Peyer's patch (tissue), 4 donors: ENCODE results near the gene EEF1A1. TPM values are rescaled to one million over a fixed set of nuclear protein-coding genes. Genes with fewer than 3 reads are reported as not detected.
"Not testable (repeated sequence)": the region's sequence is repeated elsewhere in the genome, so short reads cannot be mapped to it uniquely, and the experiment has no call there.

Experiments used
- DNase-seq, 3 donors: peaks; one replicate each; pipeline ENCODE4 v3.0.0-alpha.2; 2017 to 2019
- H3K27ac ChIP-seq, 4 donors: fragments of 200-600 bp; sonication (generic); one replicate each; pipeline ENCODE4 v1.5.1; 2016 to 2019
- H3K27me3 ChIP-seq, 2 donors: fragments of 200-600 bp; sonication (generic); one replicate each; pipeline ENCODE4 v1.5.1; 2019
- H3K36me3 ChIP-seq, 3 donors: fragments of 200-600 bp; sonication (generic); one replicate each; pipeline ENCODE4 v1.5.1; 2016 to 2019
- H3K4me1 ChIP-seq, 4 donors: fragments of 200-600 bp; sonication (generic); one replicate each; pipeline ENCODE4 v1.5.1; 2016 to 2019
- H3K4me3 ChIP-seq, 4 donors: fragments of 200-600 bp; sonication (generic); 1 replicate in 3 of 4; 2 replicates in 1 of 4; pipeline ENCODE4 v1.5.1; 2016 to 2019; ENCODE audit warnings: mild to moderate bottlenecking in 1 of 4
- H3K9me3 ChIP-seq, 4 donors: fragments of 200-600 bp; sonication (generic); one replicate each; pipeline ENCODE4 v1.5.1; 2016 to 2019; ENCODE audit warnings: mild to moderate bottlenecking in 1 of 4
- POLR2A ChIP-seq, 2 donors: fragments of 450-650 bp; IDR thresholded peaks; one replicate each; pipeline ENCODE4 v1.5.1; 2017; ENCODE audit warnings: antibody characterized with exemption in 2 of 2, mild to moderate bottlenecking in 2 of 2, moderate library complexity in 2 of 2
- total RNA-seq, 4 donors: library from RNA; depleted of rRNA; stranded (reverse); fragments of >200 nt; gene quantifications; one replicate each; pipeline ENCODE4 v1.1.0, GENCODE V29; 2016
- TF ChIP-seq, protein P1 (sequence below), 6 experiments: fragments of 450-650 bp in 4 of 6; fragments of 200-600 bp in 2 of 6; sonication (generic) in 1 of 6; IDR thresholded peaks; one replicate each; pipeline ENCODE4 v1.5.1; 2017 to 2019; ENCODE audit warnings: antibody characterized with exemption in 6 of 6, mild to moderate bottlenecking in 3 of 6, moderate library complexity in 1 of 6

EEF1A1 gene
- total RNA-seq, 4 donors from 2014 or later, result 4,216 to 7,500 (median 5,030) TPM

DNA sequence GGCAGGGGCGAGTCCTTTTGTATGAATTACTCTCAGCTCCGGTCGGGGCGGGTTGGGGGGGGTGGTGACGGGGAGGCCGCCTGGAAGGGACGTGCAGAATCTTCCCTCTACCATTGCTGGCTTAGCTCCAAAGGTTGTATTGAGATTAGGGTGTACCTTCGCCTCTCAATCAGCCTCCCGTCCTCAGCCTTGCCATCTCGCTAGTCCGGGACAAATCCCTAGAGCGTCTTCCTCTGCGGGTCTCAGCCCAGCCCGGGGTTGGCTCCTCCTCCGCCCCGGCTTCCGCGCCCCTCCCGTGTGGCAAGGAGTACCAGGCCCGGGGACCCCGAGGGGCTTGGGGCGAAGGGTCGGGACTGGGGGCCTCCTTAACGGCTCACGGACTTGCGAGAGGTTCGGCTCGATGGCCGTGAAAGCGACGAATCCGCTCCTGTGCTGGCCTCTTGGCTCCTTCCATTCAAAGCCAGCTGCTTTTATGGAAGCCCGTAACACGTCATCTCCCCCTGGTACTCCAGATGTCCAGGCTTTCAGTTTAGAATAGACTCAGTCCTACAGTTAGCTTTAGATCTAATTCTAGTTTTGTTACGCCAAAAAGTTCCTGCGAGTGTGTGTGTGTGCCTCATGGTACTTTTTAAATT, 636 bp upstream of the EEF1A1 start:
- TF ChIP-seq, protein P1, sequence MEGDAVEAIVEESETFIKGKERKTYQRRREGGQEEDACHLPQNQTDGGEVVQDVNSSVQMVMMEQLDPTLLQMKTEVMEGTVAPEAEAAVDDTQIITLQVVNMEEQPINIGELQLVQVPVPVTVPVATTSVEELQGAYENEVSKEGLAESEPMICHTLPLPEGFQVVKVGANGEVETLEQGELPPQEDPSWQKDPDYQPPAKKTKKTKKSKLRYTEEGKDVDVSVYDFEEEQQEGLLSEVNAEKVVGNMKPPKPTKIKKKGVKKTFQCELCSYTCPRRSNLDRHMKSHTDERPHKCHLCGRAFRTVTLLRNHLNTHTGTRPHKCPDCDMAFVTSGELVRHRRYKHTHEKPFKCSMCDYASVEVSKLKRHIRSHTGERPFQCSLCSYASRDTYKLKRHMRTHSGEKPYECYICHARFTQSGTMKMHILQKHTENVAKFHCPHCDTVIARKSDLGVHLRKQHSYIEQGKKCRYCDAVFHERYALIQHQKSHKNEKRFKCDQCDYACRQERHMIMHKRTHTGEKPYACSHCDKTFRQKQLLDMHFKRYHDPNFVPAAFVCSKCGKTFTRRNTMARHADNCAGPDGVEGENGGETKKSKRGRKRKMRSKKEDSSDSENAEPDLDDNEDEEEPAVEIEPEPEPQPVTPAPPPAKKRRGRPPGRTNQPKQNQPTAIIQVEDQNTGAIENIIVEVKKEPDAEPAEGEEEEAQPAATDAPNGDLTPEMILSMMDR (IDR thresholded peaks at IDR 0.05), result no peak
- peak; percentile 51 to 66 for TF ChIP-seq POLR2A (IDR thresholded peaks at IDR 0.05)
- peaks cover 0 to 30% (median 14%) of the 10 kb centered on the region in 4 donors for H3K4me1 ChIP-seq
- H3K9me3 ChIP-seq, result no peaks in the 10 kb centered on the region
- DNase-seq, result peak in 2 of 3 donors; percentile 71 to 91
- H3K36me3 ChIP-seq, result peaks cover 0 to 30% (median 0%) of the 10 kb centered on the region in 3 donors
- H3K27me3 ChIP-seq, result no peaks in the 10 kb centered on the region
- peak overlapping the region; percentile 82 to 99 (median 88) for H3K4me3 ChIP-seq
- H3K27ac ChIP-seq, result peak overlapping the region; percentile 90 to 100 (median 96)

DNA sequence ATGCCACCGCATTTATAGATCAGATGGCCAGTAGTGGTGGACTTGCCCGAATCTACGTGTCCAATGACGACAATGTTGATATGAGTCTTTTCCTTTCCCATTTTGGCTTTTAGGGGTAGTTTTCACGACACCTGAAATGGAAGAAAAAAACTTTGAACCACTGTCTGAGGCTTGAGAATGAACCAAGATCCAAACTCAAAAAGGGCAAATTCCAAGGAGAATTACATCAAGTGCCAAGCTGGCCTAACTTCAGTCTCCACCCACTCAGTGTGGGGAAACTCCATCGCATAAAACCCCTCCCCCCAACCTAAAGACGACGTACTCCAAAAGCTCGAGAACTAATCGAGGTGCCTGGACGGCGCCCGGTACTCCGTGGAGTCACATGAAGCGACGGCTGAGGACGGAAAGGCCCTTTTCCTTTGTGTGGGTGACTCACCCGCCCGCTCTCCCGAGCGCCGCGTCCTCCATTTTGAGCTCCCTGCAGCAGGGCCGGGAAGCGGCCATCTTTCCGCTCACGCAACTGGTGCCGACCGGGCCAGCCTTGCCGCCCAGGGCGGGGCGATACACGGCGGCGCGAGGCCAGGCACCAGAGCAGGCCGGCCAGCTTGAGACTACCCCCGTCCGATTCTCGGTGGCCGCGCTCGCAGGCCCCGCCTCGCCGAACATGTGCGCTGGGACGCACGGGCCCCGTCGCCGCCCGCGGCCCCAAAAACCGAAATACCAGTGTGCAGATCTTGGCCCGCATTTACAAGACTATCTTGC, 725 bp downstream of the EEF1A1 start:
- peak overlapping the region; percentile 90 to 100 (median 96) for H3K27ac ChIP-seq
- no peaks in the 10 kb centered on the region for H3K9me3 ChIP-seq
- peaks cover 0 to 43% (median 0%) of the 10 kb centered on the region in 3 donors for H3K36me3 ChIP-seq
- H3K27me3 ChIP-seq, result no peaks in the 10 kb centered on the region
- H3K4me1 ChIP-seq, result peaks cover 0 to 39% (median 19%) of the 10 kb centered on the region in 4 donors
- DNase-seq, result peak; percentile 57 to 87 (median 85)
- peak; percentile 37 to 62 for TF ChIP-seq POLR2A (IDR thresholded peaks at IDR 0.05)
- TF ChIP-seq, protein P1 (IDR thresholded peaks at IDR 0.05), result no peak
- H3K4me3 ChIP-seq, result peak overlapping the region; percentile 82 to 99 (median 88)

DNA sequence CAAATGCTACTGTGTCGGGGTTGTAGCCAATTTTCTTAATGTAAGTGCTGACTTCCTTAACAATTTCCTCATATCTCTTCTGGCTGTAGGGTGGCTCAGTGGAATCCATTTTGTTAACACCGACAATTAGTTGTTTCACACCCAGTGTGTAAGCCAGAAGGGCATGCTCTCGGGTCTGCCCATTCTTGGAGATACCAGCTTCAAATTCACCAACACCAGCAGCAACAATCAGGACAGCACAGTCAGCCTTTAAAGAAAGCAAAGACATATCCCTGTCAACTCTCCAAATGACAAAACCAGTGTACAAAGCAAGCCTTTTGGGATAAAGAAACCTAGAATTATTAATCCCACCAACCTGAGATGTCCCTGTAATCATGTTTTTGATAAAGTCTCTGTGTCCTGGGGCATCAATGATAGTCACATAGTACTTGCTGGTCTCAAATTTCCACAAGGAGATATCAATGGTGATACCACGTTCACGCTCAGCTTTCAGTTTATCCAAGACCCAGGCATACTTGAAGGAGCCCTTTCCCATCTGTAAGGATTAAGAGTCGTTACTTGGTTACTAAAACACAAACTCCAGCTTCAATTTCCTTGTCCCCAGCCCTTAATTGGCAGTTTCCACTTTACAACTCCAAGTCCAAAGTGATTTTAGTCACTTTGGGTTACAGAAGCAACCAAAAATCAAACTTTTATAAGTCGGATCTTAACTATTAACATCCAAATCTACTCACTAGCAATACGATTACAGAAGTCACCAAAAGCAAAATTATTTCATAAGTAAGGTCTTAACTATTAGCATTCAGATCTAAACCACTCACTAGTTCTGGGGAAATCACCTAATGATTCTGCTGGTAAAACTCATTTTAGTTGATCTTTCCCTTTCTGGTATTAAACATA, 1.6 kb downstream of the EEF1A1 start:
- H3K36me3 ChIP-seq, result peaks cover 0 to 51% (median 0%) of the 10 kb centered on the region in 3 donors
- H3K9me3 ChIP-seq, H3K27me3 ChIP-seq: not testable (repeated sequence)
- peaks cover 0 to 39% (median 19%) of the 10 kb centered on the region in 4 donors for H3K4me1 ChIP-seq
- peak overlapping the region; percentile 82 to 99 (median 88) for H3K4me3 ChIP-seq
- DNase-seq, result peak in 1 of 3 donors; percentile 39
- H3K27ac ChIP-seq, result peak overlapping the region; percentile 90 to 100 (median 96)

DNA sequence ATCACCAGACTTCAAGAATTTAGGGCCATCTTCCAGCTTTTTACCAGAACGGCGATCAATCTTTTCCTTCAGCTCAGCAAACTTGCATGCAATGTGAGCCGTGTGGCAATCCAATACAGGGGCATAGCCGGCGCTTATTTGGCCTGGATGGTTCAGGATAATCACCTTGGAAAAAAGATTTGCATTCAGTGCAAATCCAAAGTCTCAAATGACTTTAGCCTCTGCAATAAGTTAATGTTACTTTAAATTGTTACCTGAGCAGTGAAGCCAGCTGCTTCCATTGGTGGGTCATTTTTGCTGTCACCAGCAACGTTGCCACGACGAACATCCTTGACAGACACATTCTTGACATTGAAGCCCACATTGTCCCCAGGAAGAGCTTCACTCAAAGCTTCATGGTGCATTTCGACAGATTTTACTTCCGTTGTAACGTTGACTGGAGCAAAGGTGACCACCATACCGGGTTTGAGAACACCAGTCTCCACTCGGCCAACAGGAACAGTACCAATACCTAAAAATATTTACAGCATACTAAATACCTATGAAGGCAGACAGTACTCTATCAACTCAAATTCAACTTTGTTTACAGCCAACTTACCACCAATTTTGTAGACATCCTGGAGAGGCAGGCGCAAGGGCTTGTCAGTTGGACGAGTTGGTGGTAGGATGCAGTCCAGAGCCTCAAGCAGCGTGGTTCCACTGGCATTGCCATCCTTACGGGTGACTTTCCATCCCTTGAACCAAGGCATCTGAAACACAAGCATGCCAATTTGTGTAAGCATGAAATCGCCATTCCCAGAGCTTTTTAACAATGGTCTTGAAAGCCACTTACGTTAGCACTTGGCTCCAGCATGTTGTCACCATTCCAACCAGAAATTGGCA, 2.5 kb downstream of the EEF1A1 start:
- Histone ChIP-seq H3K4me3 (peak overlapping the region in 2 of 4 donors; percentile 30 to 85), H3K36me3 (peaks cover 0 to 55% (median 0%) of the 10 kb centered on the region in 3 donors), H3K4me1 (peaks cover 0 to 39% (median 19%) of the 10 kb centered on the region in 4 donors), H3K27ac (peak overlapping the region; percentile 24 to 96 (median 74))
- DNase-seq, H3K27me3 ChIP-seq, H3K9me3 ChIP-seq: not testable (repeated sequence)
- TF ChIP-seq POLR2A (IDR thresholded peaks at IDR 0.05), result peak in 1 of 2 donors; percentile 13

DNA sequence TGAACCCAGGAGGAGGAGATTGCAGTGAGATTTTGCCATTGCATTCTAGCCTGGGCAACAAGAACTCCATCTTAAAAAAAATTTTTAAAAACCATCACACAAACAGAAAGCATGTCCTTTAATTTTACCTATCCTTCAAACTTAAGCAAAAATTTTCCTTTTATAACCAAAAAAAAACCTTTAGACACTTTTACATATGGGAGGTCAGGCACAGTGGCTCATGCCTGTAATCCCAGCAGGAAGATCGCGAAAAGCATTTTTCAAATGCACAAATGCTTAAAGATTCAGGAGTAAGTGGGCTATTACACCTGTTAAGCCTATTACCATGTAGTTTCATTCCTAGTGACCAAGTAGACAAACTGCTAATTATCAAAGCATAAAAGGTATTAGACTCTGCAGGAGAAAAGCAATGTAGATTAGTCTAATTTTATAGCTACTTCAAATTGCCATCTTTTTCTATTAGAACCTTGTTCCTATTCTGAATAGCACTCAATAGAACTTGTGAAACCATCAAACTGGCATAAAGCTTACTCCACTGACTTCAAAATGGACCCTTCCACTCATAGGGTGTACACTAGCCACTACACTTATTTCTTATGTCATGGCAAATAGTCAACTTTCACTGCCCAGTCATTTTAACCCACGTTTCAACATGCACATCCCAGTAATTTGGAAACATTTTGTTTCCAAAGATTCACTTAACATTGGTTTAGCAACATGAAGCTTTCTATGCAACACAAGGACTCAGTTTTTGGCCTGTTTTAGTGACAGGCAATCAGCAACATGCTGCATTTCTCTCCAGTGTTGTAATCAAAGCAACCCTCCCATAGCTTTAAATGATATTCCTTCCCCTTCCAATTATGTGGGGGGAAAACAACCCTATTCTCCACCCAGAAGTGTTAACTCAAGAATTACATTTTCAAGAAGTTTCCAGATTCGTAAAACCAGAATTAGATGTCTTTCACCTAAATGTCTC, 4.0 kb downstream of the EEF1A1 start:
- peaks cover 0 to 55% (median 0%) of the 10 kb centered on the region in 3 donors for H3K36me3 ChIP-seq
- peaks cover 0 to 32% (median 17%) of the 10 kb centered on the region in 4 donors for H3K4me1 ChIP-seq
- TF ChIP-seq, protein P1 (IDR thresholded peaks at IDR 0.05), result no peak
- TF ChIP-seq POLR2A (IDR thresholded peaks at IDR 0.05), result peak in 1 of 2 donors; percentile 9
- H3K27ac ChIP-seq, result peak overlapping the region in 2 of 4 donors; percentile 56 to 57
- H3K4me3 ChIP-seq, result peak overlapping the region in 2 of 4 donors; percentile 0 to 6
- H3K9me3 ChIP-seq, result no peaks in the 10 kb centered on the region
- no peak for DNase-seq
- no peaks in the 10 kb centered on the region for H3K27me3 ChIP-seq
